ENCODE measurements around the gene EXTL1.

GRCh38 chr1:26053718-26054560 lies 32.4 kb downstream of the EXTL1 start:
- TF ChIP-seq, protein P1, sequence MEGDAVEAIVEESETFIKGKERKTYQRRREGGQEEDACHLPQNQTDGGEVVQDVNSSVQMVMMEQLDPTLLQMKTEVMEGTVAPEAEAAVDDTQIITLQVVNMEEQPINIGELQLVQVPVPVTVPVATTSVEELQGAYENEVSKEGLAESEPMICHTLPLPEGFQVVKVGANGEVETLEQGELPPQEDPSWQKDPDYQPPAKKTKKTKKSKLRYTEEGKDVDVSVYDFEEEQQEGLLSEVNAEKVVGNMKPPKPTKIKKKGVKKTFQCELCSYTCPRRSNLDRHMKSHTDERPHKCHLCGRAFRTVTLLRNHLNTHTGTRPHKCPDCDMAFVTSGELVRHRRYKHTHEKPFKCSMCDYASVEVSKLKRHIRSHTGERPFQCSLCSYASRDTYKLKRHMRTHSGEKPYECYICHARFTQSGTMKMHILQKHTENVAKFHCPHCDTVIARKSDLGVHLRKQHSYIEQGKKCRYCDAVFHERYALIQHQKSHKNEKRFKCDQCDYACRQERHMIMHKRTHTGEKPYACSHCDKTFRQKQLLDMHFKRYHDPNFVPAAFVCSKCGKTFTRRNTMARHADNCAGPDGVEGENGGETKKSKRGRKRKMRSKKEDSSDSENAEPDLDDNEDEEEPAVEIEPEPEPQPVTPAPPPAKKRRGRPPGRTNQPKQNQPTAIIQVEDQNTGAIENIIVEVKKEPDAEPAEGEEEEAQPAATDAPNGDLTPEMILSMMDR (IDR thresholded peaks at IDR 0.05; ENCODE audit: insufficient read depth, low read depth, low read length): no peak
- no peak for TF ChIP-seq EZH2 (IDR thresholded peaks at IDR 0.05; ENCODE audit: insufficient read depth, low read length)
